Retinal pigment epithelial cell (primary cell): ENCODE measurements around the gene STKLD1.
"Not testable (repeated sequence)": the region's sequence is repeated elsewhere in the genome, so short reads cannot be mapped to it uniquely, and the experiment has no call there.

Source experiments
- DNase-seq: peaks from one replicate; pipeline ENCODE4 v3.0.0-alpha.2; 2010; ENCODE audit warnings: low read depth
- H3K4me3 ChIP-seq: 2 replicates; pipeline ENCODE4 v1.5.1; 2011; ENCODE audit warnings: mild to moderate bottlenecking, low read length, control low read depth, moderate library complexity
- CTCF ChIP-seq: conservative IDR thresholded peaks from 2 replicates; pipeline ENCODE4 v1.5.1; 2011; ENCODE audit warnings: low read depth, low read length, control low read depth, inconsistent platforms

Gene STKLD1

GRCh38 chr9:133389025-133389557 is 12.9 kb downstream of the STKLD1 start:
- no peak for DNase-seq
- no peak for TF ChIP-seq CTCF
- H3K4me3 ChIP-seq = no peak overlapping the region

GRCh38 chr9:133389562-133389961 is 13.4 kb downstream of the STKLD1 start:
- H3K4me3 ChIP-seq = no peak overlapping the region
- no peak for DNase-seq
- TF ChIP-seq CTCF = no peak

GRCh38 chr9:133390713-133391112 is 14.5 kb downstream of the STKLD1 start:
- TF ChIP-seq CTCF = no peak
- H3K4me3 ChIP-seq = no peak overlapping the region
- no peak for DNase-seq

GRCh38 chr9:133391449-133391848 is 15.3 kb downstream of the STKLD1 start:
- not testable (repeated sequence) for DNase-seq, H3K4me3 ChIP-seq

GRCh38 chr9:133392308-133392707 is 16.1 kb downstream of the STKLD1 start:
- DNase-seq, H3K4me3 ChIP-seq: not testable (repeated sequence)

GRCh38 chr9:133393399-133393798 is 17.2 kb downstream of the STKLD1 start:
- no peak overlapping the region for H3K4me3 ChIP-seq
- no peak for TF ChIP-seq CTCF

GRCh38 chr9:133394687-133395271 is 18.6 kb downstream of the STKLD1 start:
- DNase-seq = no peak
- no peak for TF ChIP-seq CTCF
- no peak overlapping the region for H3K4me3 ChIP-seq

More at GRCh38 chr9:133393399-133393798, 17.2 kb downstream of the STKLD1 start:
- DNase-seq = no peak

- peak; percentile 54 for TF ChIP-seq CTCF
- no peak overlapping the region for H3K4me3 ChIP-seq
- no peak for DNase-seq
These were observed 20.8 kb downstream of the STKLD1 start for GRCh38 chr9:133396952-133397351.
